DOHH2 (cell line): ENCODE data around the gene DCAF6.

Source experiments
- EZH2phosphoT487 ChIP-seq: fragments of 200-600 bp; sonication (generic); IDR thresholded peaks from 2 replicates; pipeline ENCODE4 v1.6.1; 2017; ENCODE audit warnings: borderline replicate concordance, mild to moderate bottlenecking, antibody characterized with exemption, low read length, moderate library complexity, mixed read lengths
- TF ChIP-seq, protein P1 (sequence below): fragments of 200-600 bp; sonication (generic); IDR thresholded peaks from one replicate; pipeline ENCODE4 v1.5.1; 2014; ENCODE audit warnings: antibody characterized with exemption, mild to moderate bottlenecking, low read depth, low read length; ENCODE audit not compliant: poor library complexity, severe bottlenecking

DNA sequence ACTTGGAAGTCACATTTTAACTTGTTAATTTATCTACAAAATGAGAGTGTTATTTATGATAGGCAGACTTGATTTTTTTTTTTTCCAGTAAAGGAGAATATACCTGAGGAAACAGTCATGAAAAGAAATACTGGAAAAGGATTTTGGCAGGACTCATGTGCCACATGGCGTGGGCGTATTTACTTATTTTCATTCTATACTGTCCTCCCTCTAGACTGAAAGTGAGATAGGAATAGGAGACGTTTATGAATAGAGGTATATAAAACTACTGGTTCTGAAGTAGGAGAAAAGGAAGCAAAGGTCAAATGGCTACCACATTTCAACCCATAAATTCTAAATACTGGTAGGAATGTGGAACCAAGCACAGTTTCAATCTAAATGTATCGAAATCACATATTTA lies 95.1 kb downstream of the DCAF6 start:
- TF ChIP-seq, protein P1, sequence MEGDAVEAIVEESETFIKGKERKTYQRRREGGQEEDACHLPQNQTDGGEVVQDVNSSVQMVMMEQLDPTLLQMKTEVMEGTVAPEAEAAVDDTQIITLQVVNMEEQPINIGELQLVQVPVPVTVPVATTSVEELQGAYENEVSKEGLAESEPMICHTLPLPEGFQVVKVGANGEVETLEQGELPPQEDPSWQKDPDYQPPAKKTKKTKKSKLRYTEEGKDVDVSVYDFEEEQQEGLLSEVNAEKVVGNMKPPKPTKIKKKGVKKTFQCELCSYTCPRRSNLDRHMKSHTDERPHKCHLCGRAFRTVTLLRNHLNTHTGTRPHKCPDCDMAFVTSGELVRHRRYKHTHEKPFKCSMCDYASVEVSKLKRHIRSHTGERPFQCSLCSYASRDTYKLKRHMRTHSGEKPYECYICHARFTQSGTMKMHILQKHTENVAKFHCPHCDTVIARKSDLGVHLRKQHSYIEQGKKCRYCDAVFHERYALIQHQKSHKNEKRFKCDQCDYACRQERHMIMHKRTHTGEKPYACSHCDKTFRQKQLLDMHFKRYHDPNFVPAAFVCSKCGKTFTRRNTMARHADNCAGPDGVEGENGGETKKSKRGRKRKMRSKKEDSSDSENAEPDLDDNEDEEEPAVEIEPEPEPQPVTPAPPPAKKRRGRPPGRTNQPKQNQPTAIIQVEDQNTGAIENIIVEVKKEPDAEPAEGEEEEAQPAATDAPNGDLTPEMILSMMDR = no peak
- TF ChIP-seq EZH2phosphoT487 = no peak
